SK-N-SH treated with all-trans-retinoic acid at 6 μM for 48 hours (cell line): ENCODE results near the gene RPN1.

Experiments used
- ATAC-seq: fragments of 200-7000 bp; cut with Tn5 transposase; 3 replicates; pipeline ENCODE4 v1.9.1; 2020; ENCODE audit warnings: mild to moderate bottlenecking, moderate library complexity
- ARNTL ChIP-seq: fragments of 450-650 bp; formaldehyde crosslinking; IDR thresholded peaks from 2 replicates; pipeline ENCODE4 v1.5.0; 2020; ENCODE audit warnings: low read depth, mild to moderate bottlenecking, moderate library complexity, borderline replicate concordance
- BACH2 ChIP-seq: fragments of 250-450 bp; sonication (Bioruptor Pico); IDR thresholded peaks from 2 replicates; pipeline ENCODE4 v1.9.0; 2021; ENCODE audit warnings: mild to moderate bottlenecking, borderline replicate concordance
- CREB5 ChIP-seq: fragments of 250-450 bp; sonication (Bioruptor Pico); IDR thresholded peaks from 2 replicates; pipeline ENCODE4 v1.5.1; 2020; ENCODE audit warnings: low read depth, mild to moderate bottlenecking, moderate library complexity
- CSDC2 ChIP-seq: fragments of 250-450 bp; sonication (Bioruptor Pico); IDR thresholded peaks from 2 replicates; pipeline ENCODE4 v1.5.0; 2020; ENCODE audit warnings: mild to moderate bottlenecking, moderate library complexity
- ESRRG ChIP-seq: fragments of 250-450 bp; sonication (Bioruptor Pico); IDR thresholded peaks from 2 replicates; pipeline ENCODE4 v1.6.1; 2021; ENCODE audit warnings: mild to moderate bottlenecking
- GLIS3 ChIP-seq: fragments of 250-450 bp; sonication (Bioruptor Pico); IDR thresholded peaks from 2 replicates; pipeline ENCODE4 v1.5.0; 2020; ENCODE audit warnings: mild to moderate bottlenecking, moderate library complexity
- ISL1 ChIP-seq: fragments of 250-450 bp; sonication (Bioruptor Pico); IDR thresholded peaks from 2 replicates; pipeline ENCODE4 v2.1.2; 2022; ENCODE audit warnings: mild to moderate bottlenecking, moderate library complexity
- OSR1 ChIP-seq: fragments of 250-450 bp; sonication (Bioruptor Pico); IDR thresholded peaks from 2 replicates; pipeline ENCODE4 v1.8.0; 2022; ENCODE audit warnings: moderate library complexity, mild to moderate bottlenecking, inconsistent platforms
- PATZ1 ChIP-seq: fragments of 250-450 bp; sonication (Bioruptor Pico); IDR thresholded peaks from 2 replicates; pipeline ENCODE4 v1.8.0; 2020; ENCODE audit warnings: mild to moderate bottlenecking, moderate library complexity, borderline replicate concordance
- PPARA ChIP-seq: fragments of 250-450 bp; sonication (Bioruptor Pico); IDR thresholded peaks from 2 replicates; pipeline ENCODE4 v1.5.0; 2020; ENCODE audit warnings: mild to moderate bottlenecking, borderline replicate concordance
- RARB ChIP-seq: fragments of 250-450 bp; sonication (Bioruptor Pico); IDR thresholded peaks from 2 replicates; pipeline ENCODE4 v1.8.0; 2021; ENCODE audit warnings: mild to moderate bottlenecking, moderate library complexity
- SNAI2 ChIP-seq: fragments of 250-450 bp; sonication (Bioruptor Pico); IDR thresholded peaks from 2 replicates; pipeline ENCODE4 v1.5.0; 2020; ENCODE audit warnings: mild to moderate bottlenecking, moderate library complexity
- TCF4 ChIP-seq: fragments of 250-450 bp; sonication (Bioruptor Pico); IDR thresholded peaks from 2 replicates; pipeline ENCODE4 v1.8.0; 2021; ENCODE audit warnings: mild to moderate bottlenecking, moderate library complexity, borderline replicate concordance
- TOX ChIP-seq: fragments of 250-450 bp; sonication (Bioruptor Pico); IDR thresholded peaks from 2 replicates; pipeline ENCODE4 v1.8.0; 2021; ENCODE audit warnings: mild to moderate bottlenecking, moderate library complexity, borderline replicate concordance
- ZFP30 ChIP-seq: fragments of 450-650 bp; formaldehyde crosslinking; IDR thresholded peaks from 2 replicates; pipeline ENCODE4 v1.5.0; 2022; ENCODE audit warnings: mild to moderate bottlenecking, moderate library complexity
- ZNF565 ChIP-seq: fragments of 450-650 bp; formaldehyde crosslinking; conservative IDR thresholded peaks from 2 replicates; pipeline ENCODE4 v1.5.0; 2020; ENCODE audit warnings: low read depth, mild to moderate bottlenecking, moderate library complexity
- ZNF70 ChIP-seq: fragments of 450-650 bp; formaldehyde crosslinking; IDR thresholded peaks from 2 replicates; pipeline ENCODE4 v1.5.0; 2020; ENCODE audit warnings: mild to moderate bottlenecking, moderate library complexity
- ZNF8 ChIP-seq: fragments of 450-650 bp; formaldehyde crosslinking; IDR thresholded peaks from 2 replicates; pipeline ENCODE4 v1.5.0; 2020; ENCODE audit warnings: mild to moderate bottlenecking, moderate library complexity
- TF ChIP-seq, protein P1 (sequence below): fragments of 250-450 bp; sonication (Bioruptor Pico); IDR thresholded peaks from 2 replicates; pipeline ENCODE4 v1.8.0; 2021; ENCODE audit warnings: low read depth, mild to moderate bottlenecking, moderate library complexity, borderline replicate concordance
- TF ChIP-seq, protein P2 (sequence below): fragments of 250-450 bp; sonication (Bioruptor Pico); IDR thresholded peaks from 2 replicates; pipeline ENCODE4 v1.5.0; 2020; ENCODE audit warnings: mild to moderate bottlenecking, moderate library complexity

Gene RPN1

GRCh38 chr3:128581566-128581965, 69.1 kb downstream of the RPN1 start:
- ATAC-seq: no peak
- no peak for TF ChIP-seq TCF4

DNA sequence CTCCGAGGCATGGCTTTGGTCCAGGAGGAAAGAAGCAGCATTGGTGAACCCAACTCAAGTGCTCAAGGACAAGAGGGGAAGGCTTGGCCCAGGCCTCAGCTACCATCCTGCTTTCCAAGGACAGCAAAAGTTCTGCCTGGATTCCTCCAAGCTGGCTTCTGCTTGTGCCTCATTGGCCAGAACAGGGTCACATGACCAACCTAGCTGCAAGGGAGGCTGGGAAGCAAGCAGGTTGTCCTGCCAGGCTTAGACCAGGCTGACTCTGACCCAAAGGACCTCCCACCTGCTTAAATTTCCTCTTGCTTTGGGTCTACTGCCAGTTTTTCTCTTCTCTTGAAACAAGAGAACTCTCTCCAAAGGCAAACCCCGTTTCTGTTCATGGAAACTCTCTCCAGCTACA, 70.7 kb downstream of the RPN1 start:
- no peak for TF ChIP-seq TCF4
- TF ChIP-seq ZNF565: no peak
- no peak for TF ChIP-seq OSR1 (CRISPR knock-in tag)
- TF ChIP-seq, protein P1, sequence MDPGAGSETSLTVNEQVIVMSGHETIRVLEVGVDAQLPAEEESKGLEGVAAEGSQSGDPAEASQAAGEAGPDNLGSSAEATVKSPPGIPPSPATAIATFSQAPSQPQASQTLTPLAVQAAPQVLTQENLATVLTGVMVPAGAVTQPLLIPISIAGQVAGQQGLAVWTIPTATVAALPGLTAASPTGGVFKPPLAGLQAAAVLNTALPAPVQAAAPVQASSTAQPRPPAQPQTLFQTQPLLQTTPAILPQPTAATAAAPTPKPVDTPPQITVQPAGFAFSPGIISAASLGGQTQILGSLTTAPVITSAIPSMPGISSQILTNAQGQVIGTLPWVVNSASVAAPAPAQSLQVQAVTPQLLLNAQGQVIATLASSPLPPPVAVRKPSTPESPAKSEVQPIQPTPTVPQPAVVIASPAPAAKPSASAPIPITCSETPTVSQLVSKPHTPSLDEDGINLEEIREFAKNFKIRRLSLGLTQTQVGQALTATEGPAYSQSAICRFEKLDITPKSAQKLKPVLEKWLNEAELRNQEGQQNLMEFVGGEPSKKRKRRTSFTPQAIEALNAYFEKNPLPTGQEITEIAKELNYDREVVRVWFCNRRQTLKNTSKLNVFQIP (CRISPR knock-in tag): no peak
- no peak for TF ChIP-seq ISL1
- TF ChIP-seq ZNF70 (CRISPR knock-in tag): no peak
- TF ChIP-seq, protein P2, sequence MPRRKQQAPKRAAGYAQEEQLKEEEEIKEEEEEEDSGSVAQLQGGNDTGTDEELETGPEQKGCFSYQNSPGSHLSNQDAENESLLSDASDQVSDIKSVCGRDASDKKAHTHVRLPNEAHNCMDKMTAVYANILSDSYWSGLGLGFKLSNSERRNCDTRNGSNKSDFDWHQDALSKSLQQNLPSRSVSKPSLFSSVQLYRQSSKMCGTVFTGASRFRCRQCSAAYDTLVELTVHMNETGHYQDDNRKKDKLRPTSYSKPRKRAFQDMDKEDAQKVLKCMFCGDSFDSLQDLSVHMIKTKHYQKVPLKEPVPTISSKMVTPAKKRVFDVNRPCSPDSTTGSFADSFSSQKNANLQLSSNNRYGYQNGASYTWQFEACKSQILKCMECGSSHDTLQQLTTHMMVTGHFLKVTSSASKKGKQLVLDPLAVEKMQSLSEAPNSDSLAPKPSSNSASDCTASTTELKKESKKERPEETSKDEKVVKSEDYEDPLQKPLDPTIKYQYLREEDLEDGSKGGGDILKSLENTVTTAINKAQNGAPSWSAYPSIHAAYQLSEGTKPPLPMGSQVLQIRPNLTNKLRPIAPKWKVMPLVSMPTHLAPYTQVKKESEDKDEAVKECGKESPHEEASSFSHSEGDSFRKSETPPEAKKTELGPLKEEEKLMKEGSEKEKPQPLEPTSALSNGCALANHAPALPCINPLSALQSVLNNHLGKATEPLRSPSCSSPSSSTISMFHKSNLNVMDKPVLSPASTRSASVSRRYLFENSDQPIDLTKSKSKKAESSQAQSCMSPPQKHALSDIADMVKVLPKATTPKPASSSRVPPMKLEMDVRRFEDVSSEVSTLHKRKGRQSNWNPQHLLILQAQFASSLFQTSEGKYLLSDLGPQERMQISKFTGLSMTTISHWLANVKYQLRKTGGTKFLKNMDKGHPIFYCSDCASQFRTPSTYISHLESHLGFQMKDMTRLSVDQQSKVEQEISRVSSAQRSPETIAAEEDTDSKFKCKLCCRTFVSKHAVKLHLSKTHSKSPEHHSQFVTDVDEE (CRISPR knock-in tag): no peak
- no peak for TF ChIP-seq CREB5 (CRISPR knock-in tag)
- no peak for TF ChIP-seq BACH2
- ATAC-seq: no peak

DNA sequence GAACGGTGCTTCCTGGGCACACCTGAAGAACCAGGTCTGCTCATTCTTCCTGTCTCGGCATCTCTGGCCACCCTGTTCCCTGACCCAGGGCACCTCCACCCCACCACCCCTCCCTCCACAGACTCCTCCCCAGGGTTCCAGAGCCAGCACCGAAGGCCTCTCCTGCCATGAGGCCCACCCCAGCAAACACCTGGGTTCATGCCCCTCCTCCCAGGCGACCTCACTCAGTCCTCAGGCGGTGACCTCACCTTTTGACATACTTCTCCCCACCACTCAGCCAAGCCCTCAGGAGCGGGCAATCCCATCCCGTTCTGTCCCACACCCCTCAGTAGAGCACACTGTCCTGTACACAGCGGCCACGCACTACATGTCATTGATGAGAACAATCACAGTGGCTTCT, 72.3 kb downstream of the RPN1 start:
- no peak for ATAC-seq
- no peak for TF ChIP-seq ZFP30 (CRISPR knock-in tag)
- TF ChIP-seq TCF4: no peak
- TF ChIP-seq ISL1: no peak
- TF ChIP-seq RARB (CRISPR knock-in tag): no peak
- no peak for TF ChIP-seq ARNTL (CRISPR knock-in tag)
- TF ChIP-seq PATZ1 (CRISPR knock-in tag): no peak
- TF ChIP-seq PPARA (CRISPR knock-in tag): no peak
- TF ChIP-seq BACH2: no peak
- TF ChIP-seq ZNF8 (CRISPR knock-in tag): no peak
- no peak for TF ChIP-seq GLIS3 (CRISPR knock-in tag)
- TF ChIP-seq, protein P2 (CRISPR knock-in tag): no peak

GRCh38 chr3:128577711-128578110, 72.9 kb downstream of the RPN1 start:
- no peak for ATAC-seq
- TF ChIP-seq ISL1: no peak
- no peak for TF ChIP-seq ZNF8 (CRISPR knock-in tag)
- no peak for TF ChIP-seq ESRRG
- TF ChIP-seq CSDC2 (CRISPR knock-in tag): no peak
- no peak for TF ChIP-seq PPARA (CRISPR knock-in tag)
- TF ChIP-seq GLIS3 (CRISPR knock-in tag): no peak
- TF ChIP-seq TCF4: no peak
- TF ChIP-seq CREB5 (CRISPR knock-in tag): no peak
- no peak for TF ChIP-seq ZFP30 (CRISPR knock-in tag)
- TF ChIP-seq ARNTL (CRISPR knock-in tag): no peak
- no peak for TF ChIP-seq TOX (CRISPR knock-in tag)
- no peak for TF ChIP-seq BACH2
- TF ChIP-seq PATZ1 (CRISPR knock-in tag): no peak
- no peak for TF ChIP-seq SNAI2
- TF ChIP-seq, protein P1 (CRISPR knock-in tag): no peak
